HL-60 (cell line): ENCODE measurements around the gene CLCN4.

Experiments
- DNase-seq, 2 experiments: peaks; one replicate each; pipeline ENCODE4 v3.0.0-alpha.2; 2010 to 2020; ENCODE audit warnings: low read depth in 1 of 2, low spot score in 1 of 2
- H3K27ac ChIP-seq: fragments of 250-450 bp; sonication (Bioruptor Pico); replicated peaks from 2 replicates; pipeline ENCODE4 v1.5.1; 2020; ENCODE audit warnings: mild to moderate bottlenecking, moderate library complexity
- H3K27me3 ChIP-seq: fragments of 250-450 bp; sonication (Bioruptor Pico); 2 replicates; pipeline ENCODE4 v1.5.1; 2021; ENCODE audit warnings: mild to moderate bottlenecking, moderate library complexity; ENCODE audit not compliant: insufficient read depth, poor library complexity, severe bottlenecking
- H3K4me3 ChIP-seq: replicated peaks from 2 replicates; pipeline ENCODE4 v1.5.1; 2011; ENCODE audit warnings: mild to moderate bottlenecking, control low read depth, low read length; ENCODE audit not compliant: insufficient read depth
- GABPA ChIP-seq: IDR thresholded peaks from 2 replicates; pipeline ENCODE4 v1.6.1; 2012; ENCODE audit warnings: low read depth
- POLR2AphosphoS5 ChIP-seq: IDR thresholded peaks from 2 replicates; pipeline ENCODE4 v1.6.1; 2012; ENCODE audit warnings: low read depth
- SPI1 ChIP-seq: IDR thresholded peaks from 2 replicates; pipeline ENCODE4 v1.6.1; 2012; ENCODE audit warnings: low read depth, mild to moderate bottlenecking, borderline replicate concordance
- TF ChIP-seq, protein P1 (sequence below): IDR thresholded peaks from 2 replicates; pipeline ENCODE4 v1.6.1; 2012; ENCODE audit warnings: low read depth; ENCODE audit not compliant: insufficient replicate concordance
- TF ChIP-seq, protein P2 (sequence below): IDR thresholded peaks from one replicate; pipeline ENCODE4 v1.5.1; 2011; ENCODE audit warnings: low read length, control low read depth, inconsistent platforms; ENCODE audit not compliant: insufficient read depth

Gene CLCN4

GRCh38 chrX:10157543-10157942 lies 768 bp downstream of the CLCN4 start:
- Histone ChIP-seq H3K27ac (no peak overlapping the region), H3K4me3 (peak overlapping the region; percentile 44; the same call in 1 of the 2 replicates), H3K27me3 (no peaks in the 10 kb centered on the region)
- no peak for DNase-seq
- TF ChIP-seq, protein P1, sequence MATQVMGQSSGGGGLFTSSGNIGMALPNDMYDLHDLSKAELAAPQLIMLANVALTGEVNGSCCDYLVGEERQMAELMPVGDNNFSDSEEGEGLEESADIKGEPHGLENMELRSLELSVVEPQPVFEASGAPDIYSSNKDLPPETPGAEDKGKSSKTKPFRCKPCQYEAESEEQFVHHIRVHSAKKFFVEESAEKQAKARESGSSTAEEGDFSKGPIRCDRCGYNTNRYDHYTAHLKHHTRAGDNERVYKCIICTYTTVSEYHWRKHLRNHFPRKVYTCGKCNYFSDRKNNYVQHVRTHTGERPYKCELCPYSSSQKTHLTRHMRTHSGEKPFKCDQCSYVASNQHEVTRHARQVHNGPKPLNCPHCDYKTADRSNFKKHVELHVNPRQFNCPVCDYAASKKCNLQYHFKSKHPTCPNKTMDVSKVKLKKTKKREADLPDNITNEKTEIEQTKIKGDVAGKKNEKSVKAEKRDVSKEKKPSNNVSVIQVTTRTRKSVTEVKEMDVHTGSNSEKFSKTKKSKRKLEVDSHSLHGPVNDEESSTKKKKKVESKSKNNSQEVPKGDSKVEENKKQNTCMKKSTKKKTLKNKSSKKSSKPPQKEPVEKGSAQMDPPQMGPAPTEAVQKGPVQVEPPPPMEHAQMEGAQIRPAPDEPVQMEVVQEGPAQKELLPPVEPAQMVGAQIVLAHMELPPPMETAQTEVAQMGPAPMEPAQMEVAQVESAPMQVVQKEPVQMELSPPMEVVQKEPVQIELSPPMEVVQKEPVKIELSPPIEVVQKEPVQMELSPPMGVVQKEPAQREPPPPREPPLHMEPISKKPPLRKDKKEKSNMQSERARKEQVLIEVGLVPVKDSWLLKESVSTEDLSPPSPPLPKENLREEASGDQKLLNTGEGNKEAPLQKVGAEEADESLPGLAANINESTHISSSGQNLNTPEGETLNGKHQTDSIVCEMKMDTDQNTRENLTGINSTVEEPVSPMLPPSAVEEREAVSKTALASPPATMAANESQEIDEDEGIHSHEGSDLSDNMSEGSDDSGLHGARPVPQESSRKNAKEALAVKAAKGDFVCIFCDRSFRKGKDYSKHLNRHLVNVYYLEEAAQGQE = no peak
- no peak for TF ChIP-seq SPI1
- no peak for TF ChIP-seq GABPA
- no peak for TF ChIP-seq POLR2AphosphoS5
- TF ChIP-seq, protein P2, sequence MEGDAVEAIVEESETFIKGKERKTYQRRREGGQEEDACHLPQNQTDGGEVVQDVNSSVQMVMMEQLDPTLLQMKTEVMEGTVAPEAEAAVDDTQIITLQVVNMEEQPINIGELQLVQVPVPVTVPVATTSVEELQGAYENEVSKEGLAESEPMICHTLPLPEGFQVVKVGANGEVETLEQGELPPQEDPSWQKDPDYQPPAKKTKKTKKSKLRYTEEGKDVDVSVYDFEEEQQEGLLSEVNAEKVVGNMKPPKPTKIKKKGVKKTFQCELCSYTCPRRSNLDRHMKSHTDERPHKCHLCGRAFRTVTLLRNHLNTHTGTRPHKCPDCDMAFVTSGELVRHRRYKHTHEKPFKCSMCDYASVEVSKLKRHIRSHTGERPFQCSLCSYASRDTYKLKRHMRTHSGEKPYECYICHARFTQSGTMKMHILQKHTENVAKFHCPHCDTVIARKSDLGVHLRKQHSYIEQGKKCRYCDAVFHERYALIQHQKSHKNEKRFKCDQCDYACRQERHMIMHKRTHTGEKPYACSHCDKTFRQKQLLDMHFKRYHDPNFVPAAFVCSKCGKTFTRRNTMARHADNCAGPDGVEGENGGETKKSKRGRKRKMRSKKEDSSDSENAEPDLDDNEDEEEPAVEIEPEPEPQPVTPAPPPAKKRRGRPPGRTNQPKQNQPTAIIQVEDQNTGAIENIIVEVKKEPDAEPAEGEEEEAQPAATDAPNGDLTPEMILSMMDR = no peak

DNA sequence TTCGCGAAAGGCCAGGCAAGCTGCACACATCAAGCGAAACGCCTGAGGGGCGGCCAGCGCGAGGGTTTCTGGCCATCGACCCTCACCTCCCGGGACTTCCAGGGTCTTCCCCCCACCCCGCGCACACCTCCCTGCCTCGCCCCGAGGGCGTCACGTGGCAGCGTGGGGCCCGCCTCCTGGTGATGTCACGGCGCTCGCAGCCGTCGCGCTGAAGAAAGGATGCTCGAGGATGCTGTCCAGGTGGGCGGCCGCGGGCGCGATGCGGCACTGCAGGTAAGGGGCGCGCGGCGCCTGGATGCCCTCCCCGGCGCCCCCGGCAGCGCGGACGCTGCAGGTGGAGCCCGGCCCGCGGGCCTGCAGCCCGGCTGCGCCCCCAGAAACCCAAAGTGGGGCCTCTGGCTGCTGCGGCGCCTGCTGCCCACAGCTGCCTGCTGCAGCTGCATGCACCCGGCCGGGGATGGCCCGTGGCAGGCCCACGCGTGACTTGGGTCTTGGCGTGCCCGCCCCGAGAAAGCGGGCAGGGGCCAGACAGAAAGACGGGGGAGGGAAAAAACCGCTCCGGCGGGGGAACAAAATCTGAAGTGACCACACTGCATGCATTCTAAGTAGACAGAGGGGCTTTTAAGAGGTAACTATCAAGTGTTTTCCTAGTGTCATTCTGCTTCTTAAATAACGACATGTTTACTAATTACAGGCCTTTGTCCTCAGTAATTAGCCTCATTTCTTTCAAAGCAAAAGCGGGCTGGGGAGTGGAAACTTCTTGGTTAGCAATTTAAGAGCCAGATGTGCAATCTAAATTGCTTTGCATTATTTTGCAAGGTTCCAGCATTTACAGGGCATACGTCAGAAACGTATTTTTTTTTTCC lies 1.7 kb downstream of the CLCN4 start:
- Histone ChIP-seq H3K27me3 (no peaks in the 10 kb centered on the region), H3K27ac (no peak overlapping the region), H3K4me3 (no peak overlapping the region)
- TF ChIP-seq, protein P2 = no peak
- no peak for TF ChIP-seq GABPA
- no peak for TF ChIP-seq SPI1
- TF ChIP-seq POLR2AphosphoS5 = no peak
- TF ChIP-seq, protein P1 = no peak
- no peak for DNase-seq

GRCh38 chrX:10159145-10159468 lies 2.3 kb downstream of the CLCN4 start:
- Histone ChIP-seq H3K4me3 (no peak overlapping the region), H3K27me3 (no peaks in the 10 kb centered on the region), H3K27ac (no peak overlapping the region)
- DNase-seq = no peak
- no peak for TF ChIP-seq GABPA
- no peak for TF ChIP-seq POLR2AphosphoS5
- no peak for TF ChIP-seq SPI1
- TF ChIP-seq, protein P2 = no peak
- TF ChIP-seq, protein P1 = no peak
